OCI-LY7 (cell line): ENCODE data around the gene CALHM6. TPM values are rescaled to one million over a fixed set of nuclear protein-coding genes. Genes with fewer than 3 reads are reported as not detected.

Experiments
- BruUV-seq: library from RNA; stranded (reverse); fragments of 400-500 nt; replicated peaks from 2 replicates; lab custom pipeline; 2021; lab: Mats Ljungman, UMichigan
- CTCF ChIA-PET: fragments of 300-600 bp; sonication (Branson Sonifier 250); formaldehyde crosslinking; loops from one replicate; lab custom pipeline; 2022; ENCODE audit warnings: antibody characterized with exemption; ENCODE audit not compliant: unreplicated experiment; lab: Charles Lee
- POLR2A ChIA-PET: fragments of 300-600 bp; sonication (Branson Sonifier 250); formaldehyde crosslinking; loops from one replicate; lab custom pipeline; 2022; ENCODE audit warnings: antibody characterized with exemption; lab: Charles Lee
- DNase-seq: peaks from one replicate; pipeline ENCODE4 v3.0.0-alpha.2; 2015; ENCODE audit warnings: low spot score
- H2AFZ ChIP-seq: fragments of 200-600 bp; sonication (generic), shearing (Covaris generic); 2 replicates; pipeline ENCODE4 v1.6.1; 2014; ENCODE audit warnings: mild to moderate bottlenecking, antibody characterized with exemption, low read length, moderate library complexity
- H3K27ac ChIP-seq: fragments of 200-600 bp; sonication (generic); 2 replicates; pipeline ENCODE4 v1.5.1; 2014; ENCODE audit warnings: mixed run types, low read depth, mild to moderate bottlenecking, moderate library complexity, low read length, inconsistent platforms; ENCODE audit not compliant: poor library complexity, severe bottlenecking
- H3K36me3 ChIP-seq: fragments of 200-600 bp; sonication (generic); 2 replicates; pipeline ENCODE4 v1.6.1; 2014; ENCODE audit warnings: mild to moderate bottlenecking, antibody characterized with exemption, low read length, moderate library complexity, mixed read lengths; ENCODE audit not compliant: insufficient read depth
- H3K4me1 ChIP-seq: fragments of 200-600 bp; sonication (generic); 2 replicates; pipeline ENCODE4 v1.5.1; 2014; ENCODE audit warnings: mild to moderate bottlenecking, low read length; ENCODE audit not compliant: insufficient read depth, poor library complexity, severe bottlenecking
- H3K4me2 ChIP-seq: fragments of 200-600 bp; sonication (generic); 2 replicates; pipeline ENCODE4 v1.6.1; 2014; ENCODE audit warnings: mild to moderate bottlenecking, low read length
- H3K4me3 ChIP-seq: fragments of 200-600 bp; sonication (generic); 2 replicates; pipeline ENCODE4 v1.5.1; 2014; ENCODE audit warnings: mild to moderate bottlenecking, low read depth, low read length; ENCODE audit not compliant: poor library complexity, severe bottlenecking
- H3K79me2 ChIP-seq: fragments of 200-600 bp; sonication (generic); 2 replicates; pipeline ENCODE4 v1.6.1; 2016; ENCODE audit warnings: low read depth, mild to moderate bottlenecking, low read length, moderate library complexity, mixed read lengths; ENCODE audit not compliant: insufficient read depth
- H3K9me2 ChIP-seq: fragments of 200-600 bp; sonication (generic); 2 replicates; pipeline ENCODE4 v1.6.1; 2016; ENCODE audit warnings: mild to moderate bottlenecking, low read length, mixed read lengths; ENCODE audit not compliant: insufficient read depth
- H3K9me3 ChIP-seq: fragments of 200-600 bp; sonication (generic); 2 replicates; pipeline ENCODE4 v1.6.1; 2014; ENCODE audit warnings: mild to moderate bottlenecking, mixed run types, low read length, mixed read lengths
- H4K20me1 ChIP-seq: fragments of 200-600 bp; sonication (generic); 2 replicates; pipeline ENCODE4 v1.6.1; 2014; ENCODE audit warnings: mild to moderate bottlenecking, antibody characterized with exemption, low read length, moderate library complexity, mixed read lengths; ENCODE audit not compliant: insufficient read depth
- CTCF ChIP-seq: fragments of 200-600 bp; sonication (generic); conservative IDR thresholded peaks from 2 replicates; pipeline ENCODE4 v1.5.1; 2014; ENCODE audit warnings: mild to moderate bottlenecking, antibody characterized with exemption, low read length, moderate library complexity, mixed read lengths
- EZH2phosphoT487 ChIP-seq: fragments of 200-600 bp; sonication (generic); IDR thresholded peaks from 2 replicates; pipeline ENCODE4 v1.6.1; 2018; ENCODE audit warnings: low read depth, borderline replicate concordance, mild to moderate bottlenecking, mixed run types, antibody characterized with exemption, low read length, moderate library complexity, mixed read lengths
- intact Hi-C: fragments of 100-400 bp; cut with micrococcal nuclease; formaldehyde crosslinking; loops from one replicate; pipeline ENCODE4 v1.10.0; 2022; ENCODE audit not compliant: unreplicated experiment
- total RNA-seq, 2 experiments: library from RNA; depleted of rRNA in 1 of 2; stranded (reverse); fragments of >200 nt in 1 of 2; shearing (Covaris generic) in 1 of 2; gene quantifications; 2 replicates each; pipeline ENCODE4 v1.2.3, GENCODE V29; 2014 to 2022

Gene CALHM6
- total RNA-seq, 2 experiments from 2014 or later = 1.8 TPM; not detected in 1

- H3K9me3 ChIP-seq = no peaks in the 10 kb centered on the region
- H3K4me1 ChIP-seq = peaks cover 20% of the 10 kb centered on the region
- ChIA-PET POLR2A (interaction anchor here (0.7 to 1.7 kb wide), 4 partner anchors 11 to 71 kb away, joined by 3 to 5 read pairs (median 4); no protein-coding TSS in a partner anchor), CTCF (no interaction called here)
- peak; percentile 10 for DNase-seq
- H2AFZ ChIP-seq = peak overlapping the region; percentile 61; the same call in 1 of the 2 replicates
- no peak overlapping the region for H3K4me3 ChIP-seq
- H3K79me2 ChIP-seq = no peaks in the 10 kb centered on the region
- H3K36me3 ChIP-seq = no peaks in the 10 kb centered on the region
- no TSS peak for BruUV-seq
- H3K27ac ChIP-seq = no peak overlapping the region
- no peaks in the 10 kb centered on the region for H3K9me2 ChIP-seq
- intact Hi-C loops = loop anchor here (5.0 kb wide), 1 partner anchor 68 kb away; no protein-coding TSS in a partner anchor
- no peak for TF ChIP-seq EZH2phosphoT487
- no peak for TF ChIP-seq CTCF
- H4K20me1 ChIP-seq = no peaks in the 10 kb centered on the region
- H3K4me2 ChIP-seq = peak overlapping the region; percentile 46
Measured at GRCh38 chr6:116475141-116475540, 14.0 kb downstream of the CALHM6 start.

- Histone ChIP-seq H3K4me1 (peaks cover 20% of the 10 kb centered on the region), H3K9me3 (no peaks in the 10 kb centered on the region), H4K20me1 (no peaks in the 10 kb centered on the region), H3K9me2 (no peaks in the 10 kb centered on the region), H3K4me2 (peak overlapping the region; percentile 46), H3K4me3 (peak overlapping the region; percentile 19), H3K27ac (no peak overlapping the region), H2AFZ (peak overlapping the region; percentile 61; the same call in 1 of the 2 replicates), H3K36me3 (no peaks in the 10 kb centered on the region), H3K79me2 (no peaks in the 10 kb centered on the region)
- ChIA-PET CTCF (no interaction called here), POLR2A (interaction anchor here (1.0 kb wide), 1 partner anchor 63 kb away, joined by 5 read pairs; no protein-coding TSS in a partner anchor)
- TF ChIP-seq CTCF (no peak), EZH2phosphoT487 (no peak)
- BruUV-seq = no TSS peak
- intact Hi-C loops = loop anchor here (5.0 kb wide), 1 partner anchor 69 kb away; no protein-coding TSS in a partner anchor
- peak; percentile 53 for DNase-seq
Measured at GRCh38 chr6:116476002-116476678, 15.0 kb downstream of the CALHM6 start.

- Histone ChIP-seq H2AFZ (no peak overlapping the region), H3K9me3 (no peaks in the 10 kb centered on the region), H4K20me1 (no peaks in the 10 kb centered on the region), H3K27ac (no peak overlapping the region), H3K4me2 (no peak overlapping the region), H3K36me3 (no peaks in the 10 kb centered on the region), H3K4me1 (no peaks in the 10 kb centered on the region), H3K79me2 (no peaks in the 10 kb centered on the region), H3K9me2 (no peaks in the 10 kb centered on the region), H3K4me3 (no peak overlapping the region)
- no TSS peak for BruUV-seq
- ChIA-PET CTCF (no interaction called here), POLR2A (no interaction called here)
- TF ChIP-seq CTCF (no peak), EZH2phosphoT487 (no peak)
- no peak for DNase-seq
- intact Hi-C loops = loop anchor here (5.0 kb wide), 1 partner anchor 90 kb away; no protein-coding TSS in a partner anchor
Measured at GRCh38 chr6:116482780-116483179, 21.6 kb downstream of the CALHM6 start.
